Right atrium auricular region (tissue), 2 donors: ENCODE data around the gene MORN5. TPM values are rescaled to one million over a fixed set of nuclear protein-coding genes. Genes with fewer than 3 reads are reported as not detected.

Experiments used
- DNase-seq: peaks from one replicate; pipeline ENCODE4 v3.0.0-alpha.2; 2019; ENCODE audit warnings: low spot score
- H3K27ac ChIP-seq, 2 donors: fragments of 200-600 bp; sonication (generic); 1 replicate in 1 of 2; 2 replicates in 1 of 2; pipeline ENCODE4 v1.5.1; 2016 to 2019
- H3K27me3 ChIP-seq, 2 donors: fragments of 200-600 bp; sonication (generic); one replicate each; pipeline versions ENCODE4 v1.5.1 to v1.6.0; 2017 to 2019
- H3K36me3 ChIP-seq: fragments of 200-600 bp; sonication (generic); one replicate; pipeline ENCODE4 v1.5.1; 2016
- H3K4me1 ChIP-seq, 2 donors: fragments of 200-600 bp; sonication (generic); one replicate each; pipeline versions ENCODE4 v1.5.1 to v1.6.0; 2017 to 2019
- H3K4me3 ChIP-seq, 2 donors: fragments of 200-600 bp; sonication (generic); 1 replicate in 1 of 2; 2 replicates in 1 of 2; pipeline ENCODE4 v1.5.1; 2017 to 2019; ENCODE audit warnings: mild to moderate bottlenecking in 1 of 2, moderate library complexity in 1 of 2
- H3K9me3 ChIP-seq, 2 donors: fragments of 200-600 bp; sonication (generic); one replicate each; pipeline ENCODE4 v1.5.1; 2019
- total RNA-seq, 2 donors: library from RNA; depleted of rRNA; stranded (reverse); fragments of >200 nt; gene quantifications; one replicate each; pipeline ENCODE4 v1.1.0, GENCODE V29; 2016
- TF ChIP-seq, protein P1 (sequence below), 2 donors: fragments of 200-600 bp; sonication (generic); IDR thresholded peaks; one replicate each; pipeline ENCODE4 v1.5.1; 2019; ENCODE audit warnings: antibody characterized with exemption in 2 of 2

The MORN5 gene
- total RNA-seq, 2 donors from 2014 or later, result not detected

DNA sequence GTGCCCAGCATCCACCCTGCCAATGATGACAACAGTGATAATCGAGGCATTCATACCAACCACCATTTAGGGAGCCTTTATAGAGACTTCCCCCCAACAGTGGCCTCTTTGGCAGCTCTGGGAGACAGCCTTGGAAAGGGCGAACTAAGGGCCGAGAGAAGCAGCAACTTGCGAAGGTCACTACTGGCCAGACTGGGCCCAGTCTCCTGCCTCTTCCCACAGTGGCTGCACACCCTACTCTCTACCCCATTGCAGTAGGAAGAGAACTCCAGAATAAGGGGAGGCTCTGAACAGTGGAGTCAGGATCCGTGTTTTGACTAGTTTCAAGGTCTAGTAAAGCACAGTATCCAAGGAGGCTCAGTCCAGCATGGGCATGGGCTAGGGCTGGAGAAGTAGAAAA is 63.7 kb downstream of the MORN5 start:
- H3K27me3 ChIP-seq, result peaks cover 52 to 66% of the 10 kb centered on the region in 2 donors
- DNase-seq, result no peak
- TF ChIP-seq, protein P1, sequence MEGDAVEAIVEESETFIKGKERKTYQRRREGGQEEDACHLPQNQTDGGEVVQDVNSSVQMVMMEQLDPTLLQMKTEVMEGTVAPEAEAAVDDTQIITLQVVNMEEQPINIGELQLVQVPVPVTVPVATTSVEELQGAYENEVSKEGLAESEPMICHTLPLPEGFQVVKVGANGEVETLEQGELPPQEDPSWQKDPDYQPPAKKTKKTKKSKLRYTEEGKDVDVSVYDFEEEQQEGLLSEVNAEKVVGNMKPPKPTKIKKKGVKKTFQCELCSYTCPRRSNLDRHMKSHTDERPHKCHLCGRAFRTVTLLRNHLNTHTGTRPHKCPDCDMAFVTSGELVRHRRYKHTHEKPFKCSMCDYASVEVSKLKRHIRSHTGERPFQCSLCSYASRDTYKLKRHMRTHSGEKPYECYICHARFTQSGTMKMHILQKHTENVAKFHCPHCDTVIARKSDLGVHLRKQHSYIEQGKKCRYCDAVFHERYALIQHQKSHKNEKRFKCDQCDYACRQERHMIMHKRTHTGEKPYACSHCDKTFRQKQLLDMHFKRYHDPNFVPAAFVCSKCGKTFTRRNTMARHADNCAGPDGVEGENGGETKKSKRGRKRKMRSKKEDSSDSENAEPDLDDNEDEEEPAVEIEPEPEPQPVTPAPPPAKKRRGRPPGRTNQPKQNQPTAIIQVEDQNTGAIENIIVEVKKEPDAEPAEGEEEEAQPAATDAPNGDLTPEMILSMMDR (IDR thresholded peaks at IDR 0.05), result no peak
- H3K27ac ChIP-seq, result no peak overlapping the region
- H3K4me3 ChIP-seq, result no peak overlapping the region
- H3K4me1 ChIP-seq, result peaks cover 0 to 62% of the 10 kb centered on the region in 2 donors
- no peaks in the 10 kb centered on the region for H3K9me3 ChIP-seq
- H3K36me3 ChIP-seq, result no peaks in the 10 kb centered on the region

DNA sequence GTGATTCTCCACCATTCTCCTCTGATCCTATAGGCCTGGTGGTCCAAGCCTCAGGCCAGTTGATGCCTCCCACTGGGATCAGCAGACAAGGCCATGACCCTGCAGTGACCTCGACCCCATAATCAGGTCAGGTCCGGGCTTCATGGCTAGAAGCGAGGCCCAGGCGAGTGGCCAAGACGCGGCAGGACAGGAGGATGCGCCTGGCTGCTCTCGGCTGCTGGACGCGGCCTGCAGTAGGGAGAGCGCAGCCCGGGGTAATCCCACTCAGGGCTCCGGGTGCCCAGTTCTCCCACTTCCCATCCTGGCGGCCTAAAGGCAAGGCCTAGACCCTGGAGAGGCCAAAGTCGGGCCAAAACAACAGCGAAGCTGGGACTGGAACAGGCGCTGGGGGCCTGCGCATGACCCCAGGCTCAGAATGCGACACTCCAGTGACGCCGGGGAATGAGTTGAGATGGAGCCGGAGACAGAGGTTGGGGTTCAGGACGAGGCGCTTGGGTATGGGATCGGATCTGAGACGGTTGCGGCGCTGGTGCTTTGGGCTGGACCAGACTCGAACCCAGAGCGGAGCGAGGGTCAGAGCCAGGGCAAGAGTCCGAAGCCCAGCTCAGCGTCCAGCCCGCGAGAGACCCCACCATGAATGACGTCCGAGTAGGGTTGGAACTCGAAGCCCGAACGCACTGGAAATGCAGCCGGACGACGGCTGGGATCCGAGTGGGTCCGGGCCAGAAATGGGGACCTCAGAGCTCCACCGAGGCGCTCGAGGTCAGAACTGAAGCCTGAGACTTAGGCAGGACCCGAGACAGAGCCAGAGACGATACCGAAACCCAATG is 65.8 kb downstream of the MORN5 start:
- DNase-seq, result no peak
- Histone ChIP-seq H3K9me3 (no peaks in the 10 kb centered on the region), H3K27ac (no peak overlapping the region), H3K4me1 (peaks cover 0 to 43% of the 10 kb centered on the region in 2 donors), H3K36me3 (no peaks in the 10 kb centered on the region), H3K27me3 (peaks cover 47 to 59% of the 10 kb centered on the region in 2 donors), H3K4me3 (peak overlapping the region in 1 of 2 donors; percentile 17)
- TF ChIP-seq, protein P1 (IDR thresholded peaks at IDR 0.05), result no peak

DNA sequence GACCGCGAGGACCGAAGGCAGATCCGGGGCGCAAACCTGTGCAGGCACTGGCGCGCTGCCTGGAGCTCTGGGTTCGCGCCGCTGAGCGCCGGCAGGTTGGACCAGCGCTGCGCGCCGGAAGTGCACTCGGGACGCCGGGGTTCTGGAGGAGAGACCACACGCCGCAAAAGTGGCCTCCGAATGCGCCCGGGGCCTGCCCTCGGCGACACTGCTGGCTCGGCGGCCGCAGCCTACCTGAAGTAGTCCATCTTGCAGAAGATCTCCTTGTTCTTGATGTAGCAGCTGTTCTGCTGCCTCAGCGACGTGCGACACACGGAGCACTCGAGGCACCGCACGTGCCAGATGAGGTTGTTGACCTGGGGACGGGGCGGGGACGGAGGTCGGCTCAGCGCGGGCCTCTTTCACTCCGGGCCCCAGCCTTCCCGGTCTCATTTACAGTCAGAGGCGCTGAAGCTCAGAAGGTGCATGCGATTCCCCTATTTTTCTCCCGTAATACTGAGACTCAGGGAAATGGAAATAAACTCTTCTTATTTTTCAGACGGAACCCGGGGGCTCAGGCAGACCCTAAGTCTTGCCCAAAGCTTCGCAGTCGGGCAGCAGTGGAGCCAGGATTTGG is 66.5 kb downstream of the MORN5 start:
- H3K9me3 ChIP-seq, result no peaks in the 10 kb centered on the region
- peak overlapping the region in 1 of 2 donors; percentile 49 for H3K4me3 ChIP-seq
- no peaks in the 10 kb centered on the region for H3K36me3 ChIP-seq
- DNase-seq, result no peak
- TF ChIP-seq, protein P1 (IDR thresholded peaks at IDR 0.05), result no peak
- peaks cover 0 to 36% of the 10 kb centered on the region in 2 donors for H3K4me1 ChIP-seq
- no peak overlapping the region for H3K27ac ChIP-seq
- peaks cover 42 to 53% of the 10 kb centered on the region in 2 donors for H3K27me3 ChIP-seq

DNA sequence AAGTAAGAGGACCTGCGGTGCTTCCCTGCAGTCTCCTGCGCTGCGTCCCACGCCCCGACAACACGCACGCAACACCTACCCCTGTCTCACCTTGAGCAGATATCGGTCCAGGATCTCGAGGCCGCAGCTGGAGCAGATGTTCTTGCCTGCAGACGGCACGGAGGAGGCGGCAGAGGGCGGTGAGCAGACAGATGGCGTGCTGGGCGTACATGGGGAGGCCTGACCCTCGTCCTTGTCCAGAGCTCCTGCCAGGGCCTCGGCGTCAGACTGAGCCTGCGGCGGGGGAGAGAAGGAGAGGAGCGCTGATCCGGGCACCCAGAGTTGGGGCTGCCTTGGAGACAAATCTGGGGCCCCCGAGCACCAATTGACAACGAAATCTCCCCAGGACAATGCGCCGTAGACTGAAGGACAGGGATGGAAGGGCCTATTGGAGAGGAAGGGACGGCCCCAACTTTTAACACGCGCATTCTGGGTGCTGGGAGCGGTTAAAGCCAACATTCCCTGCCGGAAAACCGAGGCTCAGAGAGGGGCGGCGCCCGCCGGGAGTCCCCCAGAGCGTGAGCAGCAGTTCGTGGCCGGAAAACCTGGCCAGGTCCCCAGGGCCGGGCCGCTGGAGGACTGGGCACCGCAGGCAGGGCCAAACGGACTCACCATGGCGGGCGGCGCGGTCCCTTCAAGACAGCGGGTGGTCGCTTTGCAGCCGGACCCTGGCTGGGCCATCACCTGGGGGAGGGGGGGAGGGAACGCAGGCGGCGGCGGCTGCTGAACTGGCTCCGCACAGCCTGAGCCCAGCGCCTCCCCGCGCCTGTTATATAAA is 67.3 kb downstream of the MORN5 start:
- no peak for DNase-seq
- Histone ChIP-seq H3K27ac (no peak overlapping the region), H3K27me3 (peaks cover 38 to 47% of the 10 kb centered on the region in 2 donors), H3K36me3 (no peaks in the 10 kb centered on the region), H3K9me3 (no peaks in the 10 kb centered on the region), H3K4me1 (peaks cover 0 to 32% of the 10 kb centered on the region in 2 donors), H3K4me3 (peak overlapping the region; percentile 26 to 49)
- TF ChIP-seq, protein P1 (IDR thresholded peaks at IDR 0.05), result no peak

DNA sequence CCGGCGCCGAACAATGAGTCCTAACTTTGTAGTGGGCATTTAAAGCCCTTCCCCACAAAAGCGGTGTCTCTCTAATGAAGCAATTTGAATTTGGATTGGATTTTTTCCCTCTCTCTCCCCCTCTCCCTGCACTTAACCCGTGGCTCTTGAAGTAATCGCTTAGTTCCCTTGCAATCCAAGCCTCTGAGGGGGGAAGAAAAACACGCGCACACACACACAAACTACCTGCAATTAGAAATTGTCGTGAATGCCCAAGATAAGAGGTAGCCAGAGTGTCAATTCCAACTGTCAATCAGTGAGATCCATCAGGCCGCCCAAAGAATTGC is 67.8 kb downstream of the MORN5 start:
- H3K36me3 ChIP-seq, result no peaks in the 10 kb centered on the region

More for the DNA sequence above, 67.8 kb downstream of the MORN5 start:
- Histone ChIP-seq H3K4me1 (peaks cover 0 to 32% of the 10 kb centered on the region in 2 donors), H3K27me3 (peaks cover 33 to 43% of the 10 kb centered on the region in 2 donors), H3K9me3 (no peaks in the 10 kb centered on the region), H3K4me3 (peak overlapping the region; percentile 26 to 49), H3K27ac (no peak overlapping the region)
- TF ChIP-seq, protein P1 (IDR thresholded peaks at IDR 0.05), result no peak
- DNase-seq, result no peak
